CD14-positive monocyte (primary cell): ENCODE measurements around the gene CYSTM1. TPM values are rescaled to one million over a fixed set of nuclear protein-coding genes. Genes with fewer than 3 reads are reported as not detected.

Experiments
- DNase-seq, 3 donors: peaks; one replicate each; pipeline ENCODE4 v3.0.0-alpha.2; 2011 to 2022
- H2AFZ ChIP-seq: 2 replicates; pipeline ENCODE4 v1.6.0; 2012; ENCODE audit warnings: mild to moderate bottlenecking, low read depth, low read length, inconsistent platforms; ENCODE audit not compliant: insufficient read depth, poor library complexity, severe bottlenecking
- H3K27ac ChIP-seq, 2 donors: 1 replicate in 1 of 2; 2 replicates in 1 of 2; pipeline ENCODE4 v1.5.1; 2012 to 2013; ENCODE audit warnings: low read length in 2 of 2, control low read depth in 1 of 2, inconsistent platforms in 1 of 2, low read depth in 1 of 2, mild to moderate bottlenecking in 1 of 2
- H3K27me3 ChIP-seq, 2 donors: one replicate each; pipeline versions ENCODE4 v1.6.0 to v1.6.1; 2011 to 2013; ENCODE audit warnings: low read length in 2 of 2; ENCODE audit not compliant: control insufficient read depth in 2 of 2, insufficient read depth in 2 of 2
- H3K36me3 ChIP-seq, 2 donors: replicated peaks in 1 of 2; 1 replicate in 1 of 2; 2 replicates in 1 of 2; pipeline versions ENCODE4 v1.5.1 to v1.6.1; 2012 to 2013; ENCODE audit warnings: low read length in 2 of 2, control low read depth in 1 of 2, inconsistent platforms in 1 of 2, mild to moderate bottlenecking in 1 of 2; ENCODE audit not compliant: insufficient read depth in 2 of 2, control insufficient read depth in 1 of 2
- H3K4me1 ChIP-seq, 2 donors: 1 replicate in 1 of 2; 2 replicates in 1 of 2; pipeline versions ENCODE4 v1.5.1 to v1.6.1; 2012 to 2013; ENCODE audit warnings: low read length in 2 of 2, control low read depth in 1 of 2, inconsistent platforms in 1 of 2, mild to moderate bottlenecking in 1 of 2, moderate library complexity in 1 of 2; ENCODE audit not compliant: insufficient read depth in 2 of 2, control insufficient read depth in 1 of 2
- H3K4me2 ChIP-seq: replicated peaks from 2 replicates; pipeline ENCODE3; 2012; ENCODE audit warnings: low read length, moderate library complexity, mild to moderate bottlenecking; ENCODE audit not compliant: poor library complexity, severe bottlenecking; ENCODE audit errors: extremely low read depth
- H3K4me3 ChIP-seq, 3 experiments: fragments of 200-600 bp in 1 of 3; sonication (generic) in 1 of 3; replicated peaks in 1 of 3; 1 replicate in 2 of 3; 2 replicates in 1 of 3; pipeline ENCODE4 v1.5.1; 2011 to 2013; ENCODE audit warnings: low read length in 3 of 3, mild to moderate bottlenecking in 3 of 3, control low read depth in 2 of 3, low read depth in 2 of 3, inconsistent platforms in 1 of 3, moderate library complexity in 1 of 3
- H3K79me2 ChIP-seq: 2 replicates; pipeline ENCODE4 v1.6.0; 2012; ENCODE audit warnings: mild to moderate bottlenecking, control low read depth, inconsistent platforms, low read length, moderate library complexity; ENCODE audit not compliant: insufficient read depth
- H3K9ac ChIP-seq: 2 replicates; pipeline ENCODE4 v1.6.0; 2017; ENCODE audit warnings: low read length, mild to moderate bottlenecking; ENCODE audit not compliant: insufficient read depth, poor library complexity, severe bottlenecking
- H3K9me3 ChIP-seq, 2 donors: replicated peaks in 1 of 2; 1 replicate in 1 of 2; 2 replicates in 1 of 2; pipeline versions ENCODE4 v1.5.1 to v1.6.1; 2012 to 2013; ENCODE audit warnings: low read length in 2 of 2, control low read depth in 1 of 2; ENCODE audit not compliant: control insufficient read depth in 1 of 2, insufficient read depth in 1 of 2
- H4K20me1 ChIP-seq: 2 replicates; pipeline ENCODE4 v1.6.0; 2012; ENCODE audit warnings: mild to moderate bottlenecking, low read length, control low read depth, moderate library complexity; ENCODE audit not compliant: insufficient read depth
- H3K27ac Mint-ChIP-seq, 7 donors: one replicate each; pipeline ENCODE4 v1.8.0; 2020; ENCODE audit warnings: mild to moderate bottlenecking in 7 of 7, mixed read lengths in 7 of 7, moderate library complexity in 6 of 7, inconsistent platforms in 2 of 7
- H3K27me3 Mint-ChIP-seq, 3 donors: one replicate each; pipeline ENCODE4 v1.8.0; 2021 to 2022; ENCODE audit warnings: low read depth in 3 of 3, mild to moderate bottlenecking in 3 of 3, mixed read lengths in 3 of 3, moderate library complexity in 3 of 3, inconsistent platforms in 1 of 3
- H3K36me3 Mint-ChIP-seq, 2 donors: one replicate each; pipeline ENCODE4 v1.8.0; 2020; ENCODE audit warnings: mixed read lengths in 2 of 2, inconsistent platforms in 1 of 2, mild to moderate bottlenecking in 1 of 2
- H3K4me1 Mint-ChIP-seq: one replicate; pipeline ENCODE4 v1.8.0; 2020; ENCODE audit warnings: mild to moderate bottlenecking, mixed read lengths
- H3K4me3 Mint-ChIP-seq, 2 donors: one replicate each; pipeline ENCODE4 v1.8.0; 2020; ENCODE audit warnings: mild to moderate bottlenecking in 2 of 2, mixed read lengths in 2 of 2, moderate library complexity in 1 of 2
- H3K9me3 Mint-ChIP-seq, 7 donors: one replicate each; pipeline ENCODE4 v1.8.0; 2020 to 2022; ENCODE audit warnings: mixed read lengths in 7 of 7, mild to moderate bottlenecking in 6 of 7, moderate library complexity in 6 of 7, inconsistent platforms in 2 of 7
- CTCF ChIP-seq: fragments of 200-600 bp; IDR thresholded peaks from one replicate; pipeline ENCODE4 v1.8.0; 2022; ENCODE audit warnings: antibody characterized with exemption, mild to moderate bottlenecking
- WGBS: methylation state at CpG from one replicate; pipeline ENCODE4 v1.1.5; 2013; ENCODE audit warnings: missing lambda C conversion rate; ENCODE audit not compliant: insufficient coverage; 5-methylcytosine and 5-hydroxymethylcytosine counted together
- intact Hi-C, 2 donors: fragments of 100-400 bp; cut with micrococcal nuclease; formaldehyde crosslinking; loops; one replicate each; pipeline versions ENCODE4 v1.15.0 to v1.15.1; 2023
- polyA plus RNA-seq, 3 donors: library from polyadenylated mRNA; depleted of rRNA in 1 of 3; unstranded in 2 of 3; stranded (reverse) in 1 of 3; fragments of 300-500 nt in 2 of 3; fragments of >200 nt in 1 of 3; fragmentation: Illumina TruSeq in 2 of 3; gene quantifications; 1 replicate in 2 of 3; 2 replicates in 1 of 3; pipeline ENCODE4 v1.2.3, GENCODE V29; 2012 to 2021

CYSTM1 gene
- polyA plus RNA-seq, 3 donors = 14.0 to 40.0 (median 36.7) TPM

DNA sequence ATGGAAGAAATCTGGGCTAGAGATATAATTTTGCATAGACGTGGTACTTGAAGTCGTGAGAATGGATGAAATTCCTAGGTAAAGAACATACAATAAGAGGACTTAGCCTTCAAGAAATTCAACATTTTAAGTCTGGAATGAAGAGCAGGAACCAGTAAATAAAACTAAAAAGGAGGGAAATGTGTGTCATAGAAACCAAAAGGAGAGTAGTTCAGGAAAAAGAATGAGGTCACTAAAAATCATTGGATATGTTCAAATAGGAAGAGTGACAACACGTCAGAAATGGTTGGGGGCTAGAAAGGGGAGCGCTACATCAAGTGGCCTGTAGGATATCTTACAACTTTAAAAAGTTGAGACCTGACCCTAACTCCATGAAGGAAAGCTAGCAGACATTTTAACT lies 83.9 kb downstream of the CYSTM1 start:
- no peaks in the 10 kb centered on the region for H3K27me3 ChIP-seq
- Mint-ChIP-seq H3K27me3 (peaks cover 0 to 3% (median 1%) of the 10 kb centered on the region in 3 donors), H3K4me3 (no peak overlapping the region), H3K36me3 (peaks cover 41 to 45% of the 10 kb centered on the region in 2 donors), H3K9me3 (no peaks in the 10 kb centered on the region), H3K27ac (peak overlapping the region in 3 of 7 donors; percentile 20 to 48 (median 31)), H3K4me1 (peaks cover 24% of the 10 kb centered on the region)
- peaks cover 29% of the 10 kb centered on the region for H3K79me2 ChIP-seq
- no peak overlapping the region for H2AFZ ChIP-seq
- no peaks in the 10 kb centered on the region for H4K20me1 ChIP-seq
- 100% methylated on average over 1 of the region's 4 CpGs for WGBS
- no peaks in the 10 kb centered on the region for H3K9me3 ChIP-seq
- H3K4me3 ChIP-seq = no peak overlapping the region
- H3K9ac ChIP-seq = no peak overlapping the region
- H3K4me2 ChIP-seq = no peak overlapping the region
- TF ChIP-seq CTCF = no peak
- H3K36me3 ChIP-seq = peaks cover 3 to 31% of the 10 kb centered on the region in 2 donors
- H3K27ac ChIP-seq = no peak overlapping the region
- DNase-seq = no peak
- peaks cover 31 to 45% of the 10 kb centered on the region in 2 donors for H3K4me1 ChIP-seq
- intact Hi-C loops = no loop called here

DNA sequence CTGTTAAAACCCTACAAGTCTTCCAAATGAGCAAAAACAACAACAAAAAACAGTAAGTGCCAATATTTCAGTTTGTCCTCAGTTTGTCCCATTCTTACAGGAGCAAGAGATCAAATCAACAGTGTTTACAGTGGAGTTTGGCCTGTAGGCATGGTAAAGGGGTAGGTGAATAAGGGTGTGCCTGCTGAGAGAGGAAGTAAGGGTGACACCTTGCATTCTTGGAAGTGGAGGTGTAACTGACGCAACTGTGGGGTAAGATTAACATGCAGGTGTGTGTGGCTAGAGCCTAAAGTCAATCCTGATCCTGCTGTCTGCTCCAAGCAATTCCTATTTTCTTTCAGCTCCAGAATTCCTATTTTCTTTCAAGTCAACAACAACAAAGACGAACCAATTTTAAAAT lies 84.5 kb downstream of the CYSTM1 start:
- Histone ChIP-seq H3K27ac (no peak overlapping the region), H4K20me1 (no peaks in the 10 kb centered on the region), H3K4me2 (no peak overlapping the region), H3K4me1 (peaks cover 24 to 39% of the 10 kb centered on the region in 2 donors), H2AFZ (no peak overlapping the region), H3K79me2 (peaks cover 36% of the 10 kb centered on the region), H3K27me3 (no peaks in the 10 kb centered on the region), H3K9me3 (no peaks in the 10 kb centered on the region), H3K4me3 (no peak overlapping the region), H3K9ac (no peak overlapping the region), H3K36me3 (peaks cover 3 to 31% of the 10 kb centered on the region in 2 donors)
- Mint-ChIP-seq H3K27me3 (peaks cover 0 to 3% (median 1%) of the 10 kb centered on the region in 3 donors), H3K4me1 (peaks cover 24% of the 10 kb centered on the region), H3K9me3 (no peaks in the 10 kb centered on the region), H3K4me3 (no peak overlapping the region), H3K27ac (peak overlapping the region in 4 of 7 donors; percentile 6 to 59 (median 34)), H3K36me3 (peaks cover 41 to 48% of the 10 kb centered on the region in 2 donors)
- intact Hi-C loops = no loop called here
- no peak for TF ChIP-seq CTCF
- no peak for DNase-seq
- no CpG with 5 or more reads among the region's 2 CpGs for WGBS
